ENCODE results near the gene FLNA.

- TF ChIP-seq CTCF (IDR thresholded peaks at IDR 0.05; ENCODE audit: poor library complexity) = no peak
- TF ChIP-seq EZH2phosphoT487 (IDR thresholded peaks at IDR 0.05; ENCODE audit: low read depth, severe bottlenecking, unreplicated experiment) = no peak
- no peak for TF ChIP-seq EZH2 (IDR thresholded peaks at IDR 0.05; ENCODE audit: borderline replicate concordance)
Observed at GRCh38 chrX:154353172-154353843, 21.1 kb downstream of the FLNA start.

All from hepatocyte (in vitro differentiated cells).